GM12878 (cell line): ENCODE measurements around the gene ST7. TPM values are rescaled to one million over a fixed set of nuclear protein-coding genes. Genes with fewer than 3 reads are reported as not detected.
A peak's percentile ranks its signal among the peaks of the same experiment; 100 is the strongest.

Source experiments
- ATAC-seq: fragments of 200-7000 bp; cut with Tn5 transposase; 3 replicates; pipeline ENCODE4 v1.9.1; 2020; ENCODE audit warnings: mild to moderate bottlenecking, moderate library complexity
- BruUV-seq: library from RNA; stranded (reverse); fragments of 400-500 nt; replicated peaks from 2 replicates; lab custom pipeline; 2021; lab: Mats Ljungman, UMichigan
- CTCF ChIA-PET: fragments of 300-600 bp; sonication (Branson Sonifier 250); formaldehyde crosslinking; extraction: SDS; loops from one replicate; lab custom pipeline; 2021; ENCODE audit warnings: inconsistent platforms; lab: Yijun Ruan, JAX
- POLR2A ChIA-PET: fragments of 350-600 bp; formaldehyde crosslinking; extraction: SDS; loops from one replicate; lab custom pipeline; 2021; ENCODE audit warnings: inconsistent platforms; lab: Charles Lee
- RAD21 ChIA-PET: fragments of 300-600 bp; sonication (Branson Sonifier 250); formaldehyde crosslinking; loops from one replicate; lab custom pipeline; 2023; ENCODE audit warnings: antibody characterized with exemption; ENCODE audit not compliant: unreplicated experiment; lab: Charles Lee
- SMC1A ChIA-PET: fragments of 300-600 bp; sonication (Branson Sonifier 250); formaldehyde crosslinking; loops from one replicate; lab custom pipeline; 2023; ENCODE audit not compliant: unreplicated experiment, uncharacterized antibody; lab: Charles Lee
- DNase-seq: peaks from one replicate; pipeline ENCODE4 v3.0.0-alpha.2; 2011; ENCODE audit warnings: low read depth, low spot score
- FAIRE-seq: peaks from 3 replicates; lab custom pipeline; 2011; peaks lifted over from hg19 to GRCh38; lab: Jason Lieb, UNC
- H2AFZ ChIP-seq: 2 replicates; pipeline ENCODE4 v1.6.0; 2011; ENCODE audit warnings: low read depth, low read length, control low read depth; ENCODE audit not compliant: control insufficient read depth
- H3K27ac ChIP-seq: 2 replicates; pipeline ENCODE4 v1.5.1; 2011; ENCODE audit warnings: control low read depth; ENCODE audit not compliant: control insufficient read depth, insufficient read depth
- H3K27me3 ChIP-seq, 2 experiments: replicated peaks in 1 of 2; 2 replicates each; pipeline versions ENCODE4 v1.6.0 to v1.6.1; 2011; ENCODE audit warnings: low read length in 1 of 2; ENCODE audit not compliant: control insufficient read depth in 2 of 2, insufficient read depth in 2 of 2
- H3K36me3 ChIP-seq, 2 experiments: 2 replicates each; pipeline ENCODE4 v1.5.1; 2011; ENCODE audit warnings: low read length in 1 of 2; ENCODE audit not compliant: control insufficient read depth in 2 of 2, insufficient read depth in 2 of 2
- H3K4me1 ChIP-seq: 2 replicates; pipeline ENCODE4 v1.6.1; 2011; ENCODE audit warnings: mild to moderate bottlenecking, low read length, moderate library complexity, mixed read lengths; ENCODE audit not compliant: control insufficient read depth, insufficient read depth
- H3K4me2 ChIP-seq: 2 replicates; pipeline ENCODE4 v1.6.0; 2011; ENCODE audit warnings: control low read depth; ENCODE audit not compliant: control insufficient read depth, insufficient read depth
- H3K4me3 ChIP-seq: fragments of 200-600 bp; sonication (generic); 2 replicates; pipeline ENCODE4 v1.5.1; 2016
- H3K79me2 ChIP-seq: 2 replicates; pipeline ENCODE4 v1.6.0; 2011; ENCODE audit warnings: low read length; ENCODE audit not compliant: control insufficient read depth, insufficient read depth
- H3K9ac ChIP-seq: 2 replicates; pipeline ENCODE4 v1.8.0; 2011; ENCODE audit warnings: low read length, control low read depth, mixed read lengths; ENCODE audit not compliant: control insufficient read depth, insufficient read depth
- H3K9me3 ChIP-seq: replicated peaks from 3 replicates; pipeline ENCODE4 v1.5.1; 2011; ENCODE audit warnings: mild to moderate bottlenecking, low read length; ENCODE audit not compliant: control insufficient read depth, insufficient read depth
- H4K20me1 ChIP-seq: 2 replicates; pipeline ENCODE4 v1.6.0; 2011; ENCODE audit not compliant: control insufficient read depth, insufficient read depth
- BMI1 ChIP-seq: fragments of 450-650 bp; IDR thresholded peaks from 2 replicates; pipeline ENCODE4 v1.6.1; 2016; ENCODE audit warnings: mild to moderate bottlenecking, moderate library complexity, borderline replicate concordance
- CBX5 ChIP-seq: sonication (generic); IDR thresholded peaks from 2 replicates; pipeline ENCODE4 v1.6.1; 2016; ENCODE audit warnings: low read depth, moderate library complexity, mild to moderate bottlenecking, inconsistent platforms
- FOXK2 ChIP-seq: fragments of 450-650 bp; IDR thresholded peaks from 2 replicates; pipeline ENCODE4 v1.6.1; 2017; ENCODE audit warnings: mild to moderate bottlenecking, moderate library complexity
- GABPA ChIP-seq: IDR thresholded peaks from 2 replicates; pipeline ENCODE4 v1.6.1; 2014; ENCODE audit warnings: antibody characterized with exemption, low read depth, mild to moderate bottlenecking, inconsistent platforms
- IRF4 ChIP-seq: IDR thresholded peaks from 2 replicates; pipeline ENCODE4 v1.6.1; 2011; ENCODE audit warnings: low read depth, low read length
- NKRF ChIP-seq: fragments of 450-650 bp; conservative IDR thresholded peaks from 2 replicates; pipeline ENCODE4 v1.6.1; 2017; ENCODE audit warnings: mild to moderate bottlenecking, moderate library complexity
- RAD51 ChIP-seq: fragments of 450-650 bp; IDR thresholded peaks from 2 replicates; pipeline ENCODE4 v1.6.1; 2016; ENCODE audit warnings: moderate library complexity, mild to moderate bottlenecking, inconsistent platforms
- SMC3 ChIP-seq: IDR thresholded peaks from 2 replicates; pipeline ENCODE4 v1.6.1; 2011; ENCODE audit warnings: low read length, improper control_type of control experiment, borderline replicate concordance
- ZNF384 ChIP-seq: IDR thresholded peaks from 2 replicates; pipeline ENCODE4 v1.6.1; 2012; ENCODE audit warnings: low read depth, mild to moderate bottlenecking, low read length, improper control_type of control experiment, borderline replicate concordance
- WGBS: methylation state at CpG from one replicate; pipeline ENCODE4 v1.1.6; 2016; ENCODE audit warnings: low lambda C conversion rate; ENCODE audit not compliant: insufficient replicate concordance, insufficient coverage; ENCODE audit errors: missing lambda C conversion rate; 5-methylcytosine and 5-hydroxymethylcytosine counted together
- in situ Hi-C: fragments of 300-500 bp; cut with MboI; formaldehyde crosslinking; loops from 9 replicates; pipeline ENCODE4 v1.14.3; 2018; ENCODE audit warnings: mixed read lengths
- intact Hi-C: fragments of 100-400 bp; cut with micrococcal nuclease; formaldehyde crosslinking; loops from one replicate; pipeline ENCODE4 v1.14.2; 2022; ENCODE audit not compliant: unreplicated experiment
- polyA plus RNA-seq, 11 experiments: library from polyadenylated mRNA; depleted of rRNA in 4 of 11; unstranded in 6 of 11; stranded (reverse) in 5 of 11; fragments of >200 nt; fragmentation: Nextera tagmentation in 4 of 11; fragmentation: Illumina TruSeq in 1 of 11; extraction: Ambion mirVana in 4 of 11; extraction: Trizol in 1 of 11; gene quantifications; 1 replicate in 1 of 11; 2 replicates in 10 of 11; pipeline versions ENCODE4 v1.2.1 to v1.2.3, GENCODE V29; 2011 to 2016; ENCODE audit warnings: inconsistent platforms in 2 of 11, missing spikeins in 2 of 11, low read depth in 1 of 11
- total RNA-seq, 4 experiments: library from RNA; depleted of rRNA in 3 of 4; stranded (reverse); fragments of >200 nt in 3 of 4; fragmentation: Illumina TruSeq in 1 of 4; extraction: Trizol in 1 of 4; gene quantifications; 2 replicates each; pipeline versions ENCODE4 v1.2.1 to v1.2.3, GENCODE V29; 2013 to 2021

The ST7 gene
- total and polyA plus RNA-seq, 10 of the 15 experiments (the other 5 are each of a cell fraction or from before 2014, with no cell fraction given): 27.7 to 76.4 (median 53.6) TPM

DNA sequence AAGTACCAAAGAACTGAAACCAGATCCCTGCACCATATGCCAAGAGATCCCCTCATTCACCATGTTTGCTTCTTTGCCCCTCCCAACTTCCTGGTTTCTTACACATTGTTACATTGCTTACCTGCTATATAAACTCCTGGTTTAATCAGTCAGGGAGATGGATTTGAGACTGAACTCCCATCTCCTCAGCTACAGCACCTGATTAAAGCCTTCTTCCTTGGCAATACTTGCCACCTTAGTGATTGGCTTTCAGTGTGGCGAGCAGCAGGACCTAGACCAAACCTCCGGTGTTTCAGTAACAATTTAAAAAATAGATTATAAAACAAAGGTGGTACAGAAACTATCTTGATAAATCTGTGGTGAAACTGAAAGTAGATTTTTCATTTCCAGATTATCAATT, 122.6 kb downstream of the ST7 start:
- no peaks in the 10 kb centered on the region for H3K27me3 ChIP-seq
- H3K9ac ChIP-seq: no peak overlapping the region
- 100% methylated on average over 2 of the region's 2 CpGs for WGBS
- CTCF ChIA-PET: no interaction called here
- SMC1A ChIA-PET: interaction anchor here (1.1 to 1.9 kb wide), 3 partner anchors 10 to 66 kb away, joined by 3 to 6 read pairs (median 5); no protein-coding TSS in a partner anchor
- no peaks in the 10 kb centered on the region for H4K20me1 ChIP-seq
- H2AFZ ChIP-seq: no peak overlapping the region
- ATAC-seq (no peak), FAIRE-seq (peak; percentile 41), DNase-seq (no peak)
- H3K4me3 ChIP-seq: no peak overlapping the region
- no peaks in the 10 kb centered on the region for H3K4me1 ChIP-seq
- H3K9me3 ChIP-seq: peaks cover 18% of the 10 kb centered on the region; the same call in 2 of the 3 replicates
- BruUV-seq: no TSS peak
- RAD21 ChIA-PET: no interaction called here
- peaks cover 42% of the 10 kb centered on the region for H3K79me2 ChIP-seq
- POLR2A ChIA-PET: no interaction called here
- no peak overlapping the region for H3K27ac ChIP-seq
- in situ Hi-C loops: no loop called here
- H3K36me3 ChIP-seq: no peaks in the 10 kb centered on the region; a peak in 2 of 4 replicates
- intact Hi-C loops: no loop called here
- H3K4me2 ChIP-seq: no peak overlapping the region
- TF ChIP-seq CBX5: 0 out of 2 replicates have a peak, but pooled peaks have one; percentile 42
- TF ChIP-seq BMI1: no peak
- TF ChIP-seq, all 136 proteins: peak for 1

- ChIA-PET SMC1A (interaction anchor here (0.8 to 1.9 kb wide), 4 partner anchors 10 to 66 kb away, joined by 3 to 6 read pairs (median 4); no protein-coding TSS in a partner anchor), RAD21 (no interaction called here), CTCF (interaction anchor here (1.7 kb wide), 1 partner anchor 88 kb away, joined by 4 read pairs; no protein-coding TSS in a partner anchor), POLR2A (no interaction called here)
- no peak overlapping the region for H3K9ac ChIP-seq
- FAIRE-seq: no peak
- H3K4me3 ChIP-seq: no peak overlapping the region
- H2AFZ ChIP-seq: no peak overlapping the region
- H3K79me2 ChIP-seq: peaks cover 42% of the 10 kb centered on the region
- DNase-seq: no peak
- TF ChIP-seq GABPA (no peak), IRF4 (no peak), ZNF384 (no peak), NKRF (no peak), SMC3 (no peak), RAD51 (no peak), FOXK2 (no peak)
- no peaks in the 10 kb centered on the region; a peak in 2 of 4 replicates for H3K36me3 ChIP-seq
- intact Hi-C loops (no loop called here), in situ Hi-C loops (no loop called here)
- H3K4me2 ChIP-seq: no peak overlapping the region
- WGBS: 85% methylated on average over 7 of the region's 7 CpGs
- no peaks in the 10 kb centered on the region for H3K4me1 ChIP-seq
- no peak overlapping the region for H3K27ac ChIP-seq
- no peaks in the 10 kb centered on the region for H3K27me3 ChIP-seq
- no TSS peak for BruUV-seq
- ATAC-seq: no peak
- H3K9me3 ChIP-seq: peaks cover 18% of the 10 kb centered on the region; the same call in 2 of the 3 replicates
- H4K20me1 ChIP-seq: no peaks in the 10 kb centered on the region
Measured at GRCh38 chr7:117076426-117076943, 123.2 kb downstream of the ST7 start.
